A549 (cell line): ENCODE results near the gene GPR78. TPM values are rescaled to one million over a fixed set of nuclear protein-coding genes. Genes with fewer than 3 reads are reported as not detected.

Experiments used
- ATAC-seq, 2 experiments: fragments of 200-7000 bp in 1 of 2; fragments of >200 bp in 1 of 2; cut with Nextera tagmentation in 1 of 2; cut with Tn5 transposase in 1 of 2; 3 replicates each; pipeline versions ENCODE4 v1.8.0 to v1.9.1; 2018 to 2020; ENCODE audit warnings: mild to moderate bottlenecking in 1 of 2, moderate library complexity in 1 of 2
- CTCF ChIA-PET: fragments of 300-600 bp; sonication (Branson Sonifier 250); formaldehyde crosslinking; extraction: SDS; loops from one replicate; lab custom pipeline; 2021; ENCODE audit warnings: antibody characterized with exemption, inconsistent platforms; lab: Yijun Ruan, JAX
- POLR2A ChIA-PET: fragments of 350-600 bp; formaldehyde crosslinking; extraction: SDS; loops from one replicate; lab custom pipeline; 2021; ENCODE audit warnings: antibody characterized with exemption, inconsistent platforms; lab: Yijun Ruan, JAX
- DNase-seq, 2 experiments: peaks; one replicate each; pipeline versions ENCODE4 v3.0.0 to v3.0.0-alpha.2; 2011 to 2016; ENCODE audit warnings: low read depth in 1 of 2, low spot score in 1 of 2
- FAIRE-seq: peaks from 2 replicates; lab custom pipeline; 2011; peaks lifted over from hg19 to GRCh38; lab: Jason Lieb, UNC
- H3K27ac ChIP-seq, 2 experiments: fragments of >200 bp; sonication (Bioruptor Twin); formaldehyde crosslinking; 3 replicates each; pipeline ENCODE4 v1.5.1; 2016 to 2017
- H3K4me1 ChIP-seq: fragments of >200 bp; sonication (Bioruptor Twin); formaldehyde crosslinking; 3 replicates; pipeline ENCODE4 v1.6.1; 2016
- H3K4me2 ChIP-seq: fragments of >200 bp; sonication (Bioruptor Twin); formaldehyde crosslinking; 3 replicates; pipeline ENCODE4 v1.6.1; 2016
- H3K4me3 ChIP-seq: fragments of >200 bp; sonication (Bioruptor Twin); formaldehyde crosslinking; 3 replicates; pipeline ENCODE4 v1.5.1; 2016
- H3K9me3 ChIP-seq: fragments of >200 bp; sonication (Bioruptor Twin); formaldehyde crosslinking; 3 replicates; pipeline ENCODE4 v1.6.1; 2016
- ATOH8 ChIP-seq: fragments of 250-450 bp; sonication (Bioruptor Pico); IDR thresholded peaks from 2 replicates; pipeline ENCODE4 v1.5.0; 2020; ENCODE audit warnings: low read depth, mild to moderate bottlenecking, moderate library complexity
- BHLHE40 ChIP-seq: IDR thresholded peaks from 2 replicates; pipeline ENCODE4 v1.6.1; 2012; ENCODE audit warnings: low read depth, low read length, inconsistent platforms
- CBX8 ChIP-seq: fragments of 200-600 bp; sonication (generic); IDR thresholded peaks from 2 replicates; pipeline ENCODE4 v1.6.1; 2016
- CHD2 ChIP-seq: fragments of 150-350 bp; IDR thresholded peaks from 2 replicates; pipeline ENCODE4 v1.6.1; 2014; ENCODE audit warnings: low read length; ENCODE audit not compliant: partially characterized antibody
- EHF ChIP-seq: fragments of 250-450 bp; sonication (Bioruptor Pico); IDR thresholded peaks from 2 replicates; pipeline ENCODE4 v1.5.0; 2020; ENCODE audit warnings: mild to moderate bottlenecking
- EP300 ChIP-seq, 2 experiments: fragments of >200 bp; sonication (Bioruptor Twin); formaldehyde crosslinking; IDR thresholded peaks; 2 replicates in 1 of 2; 3 replicates in 1 of 2; pipeline ENCODE4 v1.6.1; 2016 to 2017
- ESRRA ChIP-seq: fragments of 150-350 bp; IDR thresholded peaks from 2 replicates; pipeline ENCODE4 v1.6.1; 2014; ENCODE audit warnings: mild to moderate bottlenecking, low read length, borderline replicate concordance
- GATA3 ChIP-seq: IDR thresholded peaks from 2 replicates; pipeline ENCODE4 v1.6.1; 2012; ENCODE audit warnings: borderline replicate concordance
- HES2 ChIP-seq: fragments of >200 bp; sonication (Bioruptor Twin); formaldehyde crosslinking; IDR thresholded peaks from 2 replicates; pipeline ENCODE4 v1.6.1; 2016
- HOXA7 ChIP-seq: fragments of 250-450 bp; sonication (Bioruptor Pico); IDR thresholded peaks from 2 replicates; pipeline ENCODE4 v1.5.0; 2020; ENCODE audit warnings: mild to moderate bottlenecking, moderate library complexity
- HOXB13 ChIP-seq: fragments of 250-450 bp; sonication (Bioruptor Pico); IDR thresholded peaks from 2 replicates; pipeline ENCODE4 v1.5.0; 2020; ENCODE audit warnings: low read depth, mild to moderate bottlenecking, moderate library complexity
- HOXB5 ChIP-seq: fragments of 250-450 bp; sonication (Bioruptor Pico); IDR thresholded peaks from 2 replicates; pipeline ENCODE4 v1.5.0; 2020; ENCODE audit warnings: mild to moderate bottlenecking, moderate library complexity
- JUN ChIP-seq, 2 experiments: fragments of >200 bp; sonication (Bioruptor Twin); formaldehyde crosslinking; IDR thresholded peaks; 2 replicates in 1 of 2; 3 replicates in 1 of 2; pipeline ENCODE4 v1.6.1; 2016 to 2017
- KDM1A ChIP-seq: fragments of 200-600 bp; sonication (generic); IDR thresholded peaks from 2 replicates; pipeline ENCODE4 v1.6.1; 2016; ENCODE audit warnings: low read depth, mild to moderate bottlenecking
- KDM5A ChIP-seq: fragments of 200-600 bp; sonication (generic); IDR thresholded peaks from 2 replicates; pipeline ENCODE4 v1.6.1; 2016; ENCODE audit warnings: antibody characterized with exemption, mild to moderate bottlenecking
- MAFK ChIP-seq: fragments of 450-650 bp; IDR thresholded peaks from 2 replicates; pipeline ENCODE4 v1.6.1; 2014; ENCODE audit not compliant: partially characterized antibody
- PHF8 ChIP-seq: fragments of 200-600 bp; sonication (generic); IDR thresholded peaks from 2 replicates; pipeline ENCODE4 v1.6.1; 2016; ENCODE audit warnings: low read depth, mild to moderate bottlenecking, antibody characterized with exemption, moderate library complexity, borderline replicate concordance
- POLR2AphosphoS2 ChIP-seq: conservative IDR thresholded peaks from 2 replicates; pipeline ENCODE4 v1.6.1; 2012; ENCODE audit warnings: low read length, improper control_type of control experiment, inconsistent platforms
- RARB ChIP-seq: fragments of 250-450 bp; sonication (Bioruptor Pico); IDR thresholded peaks from 2 replicates; pipeline ENCODE4 v1.8.0; 2021; ENCODE audit warnings: mild to moderate bottlenecking, moderate library complexity
- RCOR1 ChIP-seq: fragments of 150-350 bp; IDR thresholded peaks from 2 replicates; pipeline ENCODE4 v1.6.1; 2014; ENCODE audit warnings: antibody characterized with exemption, low read length, low read depth
- REST ChIP-seq: fragments of 200-600 bp; sonication (generic); IDR thresholded peaks from 2 replicates; pipeline ENCODE4 v1.6.1; 2016; ENCODE audit warnings: antibody characterized with exemption, mild to moderate bottlenecking, moderate library complexity
- RFX5 ChIP-seq: fragments of 450-650 bp; IDR thresholded peaks from 2 replicates; pipeline ENCODE4 v1.7.1; 2014; ENCODE audit warnings: antibody characterized with exemption, mild to moderate bottlenecking, moderate library complexity
- SMC3 ChIP-seq: fragments of >200 bp; sonication (Bioruptor Twin); formaldehyde crosslinking; IDR thresholded peaks from 3 replicates; pipeline ENCODE4 v1.6.1; 2018; ENCODE audit warnings: inconsistent platforms
- SREBF2 ChIP-seq: fragments of 450-650 bp; IDR thresholded peaks from 2 replicates; pipeline ENCODE4 v1.6.1; 2014; ENCODE audit warnings: mild to moderate bottlenecking, moderate library complexity
- TFCP2L1 ChIP-seq: fragments of 250-450 bp; sonication (Bioruptor Pico); IDR thresholded peaks from 2 replicates; pipeline ENCODE4 v1.5.0; 2021; ENCODE audit warnings: mild to moderate bottlenecking
- USF2 ChIP-seq: fragments of 450-650 bp; IDR thresholded peaks from 2 replicates; pipeline ENCODE4 v1.6.1; 2014; ENCODE audit warnings: antibody characterized with exemption
- ZFP36 ChIP-seq: fragments of 450-650 bp; IDR thresholded peaks from 2 replicates; pipeline ENCODE4 v1.6.1; 2014; ENCODE audit warnings: borderline replicate concordance; ENCODE audit not compliant: partially characterized antibody
- WGBS: methylation state at CpG from one replicate; pipeline ENCODE4 v1.1.6; 2017; ENCODE audit errors: missing lambda C conversion rate; 5-methylcytosine and 5-hydroxymethylcytosine counted together
- polyA plus RNA-seq, 4 experiments: library from polyadenylated mRNA; depleted of rRNA in 3 of 4; stranded (reverse); fragments of >200 nt; fragmentation: RNase III in 1 of 4; extraction: RNeasy Plus Mini Kit Qiagen cat#74134 plus additional on column Dnase treatment in 1 of 4; gene quantifications; 2 replicates in 3 of 4; 3 replicates in 1 of 4; pipeline ENCODE4 v1.2.3, GENCODE V29; 2011 to 2017

Gene GPR78
- polyA plus RNA-seq, 2 of the 4 experiments (the other 2 are of a cell fraction) = 0.09 TPM; not detected in 1

GRCh38 chr4:8590546-8590880 lies 10.3 kb downstream of the GPR78 start:
- H3K4me1 ChIP-seq = no peaks in the 10 kb centered on the region
- 39% methylated on average over 5 of the region's 5 CpGs for WGBS
- no peaks in the 10 kb centered on the region for H3K9me3 ChIP-seq
- TF ChIP-seq SMC3 (no peak), ZFP36 (no peak), REST (no peak), KDM1A (no peak), CHD2 (no peak), EP300 (IDR thresholded peaks at IDR 0.05) (no peak), RCOR1 (no peak), HOXA7 (no peak), POLR2AphosphoS2 (no peak), RARB (no peak), ESRRA (no peak), PHF8 (no peak), GATA3 (no peak), HES2 (no peak)
- H3K27ac ChIP-seq = no peak overlapping the region
- H3K4me2 ChIP-seq = no peak overlapping the region
- no peak overlapping the region for H3K4me3 ChIP-seq
- CTCF ChIA-PET = interaction anchor here (1.0 to 4.4 kb wide), 2 partner anchors 17 to 121 kb away, joined by 6 to 34 read pairs; no protein-coding TSS in a partner anchor
- ATAC-seq (no peak), DNase-seq (no peak), FAIRE-seq (no peak)
- POLR2A ChIA-PET = no interaction called here

- ATAC-seq (no peak), FAIRE-seq (no peak), DNase-seq (no peak)
- no peaks in the 10 kb centered on the region for H3K4me1 ChIP-seq
- POLR2A ChIA-PET = no interaction called here
- no peak for TF ChIP-seq BHLHE40
- no peak for TF ChIP-seq JUN (IDR thresholded peaks at IDR 0.05)
- no peak for TF ChIP-seq RARB
- TF ChIP-seq TFCP2L1 (CRISPR knock-in tag) = no peak
- TF ChIP-seq SREBF2 = no peak
- no peak for TF ChIP-seq ESRRA
- TF ChIP-seq MAFK = no peak
- no peak for TF ChIP-seq EHF (CRISPR knock-in tag)
- TF ChIP-seq ATOH8 = no peak
- TF ChIP-seq CBX8 = no peak
- no peak for TF ChIP-seq RFX5
- TF ChIP-seq KDM5A = no peak
- TF ChIP-seq SMC3 = no peak
- TF ChIP-seq HOXB5 = no peak
- no peak for TF ChIP-seq HOXB13
- TF ChIP-seq USF2 = no peak
- no peak overlapping the region for H3K27ac ChIP-seq
- CTCF ChIA-PET = interaction anchor here (1.0 to 4.4 kb wide), 4 partner anchors 10 to 122 kb away, joined by 3 to 34 read pairs (median 4); no protein-coding TSS in a partner anchor
- no peak overlapping the region for H3K4me2 ChIP-seq
- H3K9me3 ChIP-seq = no peaks in the 10 kb centered on the region
- no peak overlapping the region for H3K4me3 ChIP-seq
- 43% methylated on average over 3 of the region's 9 CpGs for WGBS
Measured at GRCh38 chr4:8591114-8591513, 10.9 kb downstream of the GPR78 start.
